ENCODE data around the gene UBA52.

Gene UBA52

GRCh38 chr19:18612772-18613588 is 41.3 kb downstream of the UBA52 start, which contains the start of gene TMEM59L:
TMEM59L (plus strand) TSS chr19:18612870; CDS start chr19:18612959, 89 bp downstream.
- H3K4me3 ChIP-seq (replicated peaks; ENCODE audit: insufficient read depth, low read length): peak within 1 kb of the TSS; percentile 19
- no peak for TF ChIP-seq CTCF (IDR thresholded peaks at IDR 0.05; ENCODE audit: insufficient read depth, low read length)
- TF ChIP-seq SPI1 (IDR thresholded peaks at IDR 0.05; ENCODE audit: borderline replicate concordance, low read depth): no peak
- no peak for TF ChIP-seq POLR2AphosphoS5 (IDR thresholded peaks at IDR 0.05; ENCODE audit: low read depth)
- TF ChIP-seq REST (IDR thresholded peaks at IDR 0.05; ENCODE audit: insufficient replicate concordance, low read depth): no peak
- TF ChIP-seq GABPA (IDR thresholded peaks at IDR 0.05; ENCODE audit: low read depth): no peak
- peaks cover 73% of the 10 kb centered on the region for H3K27me3 ChIP-seq (ENCODE audit: insufficient read depth, poor library complexity, severe bottlenecking)
- H3K27ac ChIP-seq (replicated peaks): no peak within 1 kb of the TSS
- DNase-seq (ENCODE audit: low read depth in 1 of 2, low spot score in 1 of 2): no peak

- H3K4me3 ChIP-seq (replicated peaks; ENCODE audit: insufficient read depth, low read length): no peak overlapping the region
- no peak overlapping the region for H3K27ac ChIP-seq (replicated peaks)
- peaks cover 65% of the 10 kb centered on the region for H3K27me3 ChIP-seq (ENCODE audit: insufficient read depth, poor library complexity, severe bottlenecking)
- TF ChIP-seq REST (IDR thresholded peaks at IDR 0.05; ENCODE audit: insufficient replicate concordance, low read depth): no peak
- TF ChIP-seq CTCF (IDR thresholded peaks at IDR 0.05; ENCODE audit: insufficient read depth, low read length): no peak
- TF ChIP-seq GABPA (IDR thresholded peaks at IDR 0.05; ENCODE audit: low read depth): no peak
- no peak for TF ChIP-seq SPI1 (IDR thresholded peaks at IDR 0.05; ENCODE audit: borderline replicate concordance, low read depth)
- no peak for TF ChIP-seq POLR2AphosphoS5 (IDR thresholded peaks at IDR 0.05; ENCODE audit: low read depth)
- no peak for DNase-seq (ENCODE audit: low read depth in 1 of 2, low spot score in 1 of 2)
Measured at GRCh38 chr19:18613589-18614234, 42.1 kb downstream of the UBA52 start.

GRCh38 chr19:18616023-18616422 is 44.4 kb downstream of the UBA52 start:
- TF ChIP-seq GABPA (IDR thresholded peaks at IDR 0.05; ENCODE audit: low read depth): no peak
- no peak for TF ChIP-seq CTCF (IDR thresholded peaks at IDR 0.05; ENCODE audit: insufficient read depth, low read length)
- TF ChIP-seq POLR2AphosphoS5 (IDR thresholded peaks at IDR 0.05; ENCODE audit: low read depth): no peak
- no peak for TF ChIP-seq REST (IDR thresholded peaks at IDR 0.05; ENCODE audit: insufficient replicate concordance, low read depth)
- no peak for TF ChIP-seq SPI1 (IDR thresholded peaks at IDR 0.05; ENCODE audit: borderline replicate concordance, low read depth)
- H3K27me3 ChIP-seq (ENCODE audit: insufficient read depth, poor library complexity, severe bottlenecking): peaks cover 42% of the 10 kb centered on the region
- no peak for DNase-seq (ENCODE audit: low read depth in 1 of 2, low spot score in 1 of 2)
- no peak overlapping the region for H3K4me3 ChIP-seq (replicated peaks; ENCODE audit: insufficient read depth, low read length)
- H3K27ac ChIP-seq (replicated peaks): no peak overlapping the region

All from HL-60 (cell line).